Osteocyte (in vitro differentiated cells): ENCODE results near the gene MSH3. TPM values are rescaled to one million over a fixed set of nuclear protein-coding genes. Genes with fewer than 3 reads are reported as not detected.

Source experiments
- DNase-seq: peaks from one replicate; pipeline ENCODE4 v3.0.0; 2021; ENCODE audit warnings: mixed read lengths; ENCODE audit not compliant: unreplicated experiment; ENCODE audit errors: extremely low spot score
- H3K27ac Mint-ChIP-seq: one replicate; pipeline ENCODE4 v1.8.0; 2021; ENCODE audit warnings: mild to moderate bottlenecking, mixed read lengths; ENCODE audit not compliant: unreplicated experiment
- H3K27me3 Mint-ChIP-seq: one replicate; pipeline ENCODE4 v1.8.0; 2021; ENCODE audit warnings: mixed read lengths; ENCODE audit not compliant: unreplicated experiment
- H3K36me3 Mint-ChIP-seq: one replicate; pipeline ENCODE4 v1.8.0; 2021; ENCODE audit warnings: mixed read lengths; ENCODE audit not compliant: unreplicated experiment
- H3K4me1 Mint-ChIP-seq: one replicate; pipeline ENCODE4 v1.8.0; 2021; ENCODE audit warnings: mixed read lengths; ENCODE audit not compliant: unreplicated experiment
- H3K4me3 Mint-ChIP-seq: one replicate; pipeline ENCODE4 v1.8.0; 2021; ENCODE audit warnings: mild to moderate bottlenecking, moderate library complexity, mixed read lengths; ENCODE audit not compliant: unreplicated experiment
- H3K9me3 Mint-ChIP-seq: one replicate; pipeline ENCODE4 v1.8.0; 2021; ENCODE audit warnings: mixed read lengths; ENCODE audit not compliant: unreplicated experiment
- CTCF ChIP-seq: fragments of 200-600 bp; sonication (generic); IDR thresholded peaks from 2 replicates; pipeline ENCODE4 v1.5.0; 2021; ENCODE audit warnings: antibody characterized with exemption, mild to moderate bottlenecking, moderate library complexity
- total RNA-seq: library from RNA; stranded (reverse); gene quantifications from 2 replicates; pipeline ENCODE4 v1.2.1, GENCODE V29; 2021

MSH3 gene
- total RNA-seq, 1 donor from 2014 or later, result 14.8 TPM

DNA sequence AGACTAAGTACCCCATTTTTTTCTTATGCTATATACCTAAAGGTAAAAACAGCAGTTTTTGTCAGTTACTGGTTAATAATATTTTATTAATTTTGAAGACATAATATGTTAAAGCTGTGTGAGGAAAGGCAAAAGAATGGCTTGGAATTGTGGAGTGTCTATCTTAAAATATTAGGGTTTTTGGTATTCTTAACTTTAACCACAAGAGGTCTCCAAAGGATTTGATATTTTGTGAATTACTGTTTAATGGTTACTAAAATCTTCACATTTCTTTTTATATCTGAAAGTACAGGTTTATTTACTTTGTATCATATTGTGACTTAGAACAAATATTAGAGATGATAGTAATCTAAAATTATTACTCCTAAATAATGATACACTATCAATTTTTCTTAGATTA, 32.3 kb downstream of the MSH3 start:
- peaks cover 6% of the 10 kb centered on the region for H3K9me3 Mint-ChIP-seq
- H3K27me3 Mint-ChIP-seq, result no peaks in the 10 kb centered on the region
- H3K36me3 Mint-ChIP-seq, result peaks cover 21% of the 10 kb centered on the region
- peak; percentile 57 for TF ChIP-seq CTCF
- no peak overlapping the region for H3K4me3 Mint-ChIP-seq
- no peak for DNase-seq
- no peak overlapping the region for H3K27ac Mint-ChIP-seq
- no peaks in the 10 kb centered on the region for H3K4me1 Mint-ChIP-seq

DNA sequence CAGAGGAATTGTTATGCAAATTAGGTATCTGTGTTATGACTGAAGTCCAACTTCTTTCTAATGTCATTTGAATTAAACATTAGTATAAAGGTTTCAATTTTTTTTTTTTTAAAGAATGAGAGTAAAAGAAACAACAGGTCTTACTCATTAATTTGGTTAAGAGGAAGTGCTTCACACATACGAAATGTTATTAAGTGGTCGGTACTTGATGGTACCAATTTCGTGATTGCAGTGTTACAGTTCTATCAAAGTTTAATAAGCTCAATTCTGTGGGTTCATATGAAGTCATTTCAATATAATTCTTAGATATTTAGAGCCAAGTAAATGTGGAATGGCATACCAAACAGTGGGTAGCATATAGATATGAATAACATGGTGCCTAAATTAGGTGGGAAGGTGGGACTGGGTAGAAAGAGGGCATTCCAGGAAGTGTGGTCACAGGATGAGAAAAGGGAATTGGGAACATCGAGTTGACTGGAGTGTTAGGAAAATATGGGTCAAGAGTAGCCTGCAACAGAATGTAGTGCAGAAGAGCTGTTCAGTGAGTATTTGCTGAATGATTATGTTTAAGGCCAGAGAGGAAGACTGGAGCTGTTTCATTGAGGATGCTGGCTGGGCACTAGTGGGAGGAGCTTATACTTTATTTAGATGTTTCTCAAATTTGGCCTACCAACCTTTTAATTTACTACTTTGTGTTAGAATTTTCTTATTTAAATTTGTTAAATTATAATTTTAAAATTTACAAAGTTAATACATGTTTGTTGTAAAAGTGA, 34.4 kb downstream of the MSH3 start:
- Mint-ChIP-seq H3K36me3 (peaks cover 5% of the 10 kb centered on the region), H3K27me3 (no peaks in the 10 kb centered on the region), H3K4me3 (no peak overlapping the region), H3K4me1 (no peaks in the 10 kb centered on the region), H3K9me3 (peaks cover 2% of the 10 kb centered on the region), H3K27ac (no peak overlapping the region)
- DNase-seq, result no peak
- no peak for TF ChIP-seq CTCF

DNA sequence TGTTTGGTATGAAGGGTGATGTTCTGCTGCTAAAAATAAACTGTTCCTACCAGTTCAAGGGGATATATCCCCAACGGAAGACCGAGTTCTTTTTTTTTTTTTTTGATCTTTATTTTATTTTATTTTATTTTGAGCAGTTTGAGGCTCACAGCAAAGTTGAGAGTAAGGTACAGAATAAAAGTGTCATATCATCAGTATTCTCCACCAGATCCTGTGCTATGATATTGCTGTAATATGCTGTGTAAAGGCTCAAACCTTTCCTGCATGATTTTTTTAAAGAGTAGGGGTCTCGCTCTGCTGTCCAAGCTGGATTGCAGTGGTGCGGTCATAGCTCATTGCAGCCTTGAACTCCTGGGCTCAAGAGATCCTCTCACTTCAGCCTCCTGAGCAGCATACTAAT, 35.2 kb downstream of the MSH3 start:
- TF ChIP-seq CTCF, result no peak
- no peak overlapping the region for H3K27ac Mint-ChIP-seq
- no peaks in the 10 kb centered on the region for H3K36me3 Mint-ChIP-seq
- no peak overlapping the region for H3K4me3 Mint-ChIP-seq
- DNase-seq, result no peak
- no peaks in the 10 kb centered on the region for H3K27me3 Mint-ChIP-seq
- no peaks in the 10 kb centered on the region for H3K9me3 Mint-ChIP-seq
- H3K4me1 Mint-ChIP-seq, result no peaks in the 10 kb centered on the region

- H3K4me3 Mint-ChIP-seq, result no peak overlapping the region
- H3K9me3 Mint-ChIP-seq, result no peaks in the 10 kb centered on the region
- H3K36me3 Mint-ChIP-seq, result peaks cover 5% of the 10 kb centered on the region
- TF ChIP-seq CTCF, result no peak
- no peaks in the 10 kb centered on the region for H3K4me1 Mint-ChIP-seq
- H3K27me3 Mint-ChIP-seq, result no peaks in the 10 kb centered on the region
- DNase-seq, result no peak
- H3K27ac Mint-ChIP-seq, result no peak overlapping the region
Observed at GRCh38 chr5:80695666-80696065, 41.2 kb downstream of the MSH3 start.

DNA sequence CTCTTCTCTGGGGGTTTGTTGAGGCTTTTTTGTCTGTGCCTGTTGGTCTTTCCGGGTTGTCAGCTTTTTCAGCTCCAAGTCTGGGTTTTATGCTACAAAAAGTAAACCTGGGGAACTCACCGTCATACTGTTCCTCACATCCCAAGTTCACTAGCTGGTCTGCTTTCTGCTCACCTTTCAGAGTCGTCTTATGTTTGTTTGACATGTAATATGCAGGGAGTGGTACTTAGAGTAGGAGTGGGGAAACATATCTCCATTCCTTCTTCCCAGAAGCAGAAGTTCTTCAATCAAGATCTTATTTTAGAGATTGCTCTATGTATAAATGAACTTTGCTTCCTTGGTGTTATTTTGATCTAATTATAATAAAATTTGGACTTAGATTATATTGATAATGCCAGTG, 42.0 kb downstream of the MSH3 start:
- Mint-ChIP-seq H3K9me3 (no peaks in the 10 kb centered on the region), H3K27me3 (no peaks in the 10 kb centered on the region), H3K4me3 (no peak overlapping the region), H3K4me1 (no peaks in the 10 kb centered on the region), H3K27ac (no peak overlapping the region), H3K36me3 (peaks cover 5% of the 10 kb centered on the region)
- no peak for DNase-seq
- no peak for TF ChIP-seq CTCF
